ENCODE results near the gene S1PR5.

DNA sequence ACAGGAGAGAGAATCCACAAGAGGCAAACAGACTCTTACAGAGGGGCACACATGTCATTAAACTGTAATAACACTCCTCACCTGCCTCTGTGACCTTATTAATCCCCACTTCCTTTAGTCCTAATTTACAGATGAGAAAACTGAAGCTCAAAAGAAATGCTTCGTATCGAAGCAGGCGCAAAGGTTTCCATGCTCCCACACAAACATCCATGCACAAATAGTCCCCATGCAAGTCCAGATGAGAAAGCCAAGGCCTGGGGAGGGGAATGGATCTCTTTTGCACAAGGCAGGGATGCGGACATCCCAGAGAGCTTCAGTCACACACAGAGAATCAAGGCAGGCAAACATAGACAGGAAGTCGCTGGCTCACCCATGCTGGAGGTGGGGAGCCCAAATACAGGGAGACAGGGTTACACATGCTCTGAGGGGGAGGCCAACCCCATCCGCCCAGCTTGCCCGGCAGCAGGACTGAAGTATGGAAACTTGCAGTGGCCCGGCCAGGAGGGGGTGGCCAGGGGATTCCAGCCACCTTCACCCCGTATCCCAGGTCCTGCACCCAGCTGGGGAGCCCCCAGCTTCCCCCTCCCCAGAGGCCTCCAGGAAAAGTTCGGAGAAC is 468 bp downstream of the S1PR5 start:
- TF ChIP-seq, protein P1, sequence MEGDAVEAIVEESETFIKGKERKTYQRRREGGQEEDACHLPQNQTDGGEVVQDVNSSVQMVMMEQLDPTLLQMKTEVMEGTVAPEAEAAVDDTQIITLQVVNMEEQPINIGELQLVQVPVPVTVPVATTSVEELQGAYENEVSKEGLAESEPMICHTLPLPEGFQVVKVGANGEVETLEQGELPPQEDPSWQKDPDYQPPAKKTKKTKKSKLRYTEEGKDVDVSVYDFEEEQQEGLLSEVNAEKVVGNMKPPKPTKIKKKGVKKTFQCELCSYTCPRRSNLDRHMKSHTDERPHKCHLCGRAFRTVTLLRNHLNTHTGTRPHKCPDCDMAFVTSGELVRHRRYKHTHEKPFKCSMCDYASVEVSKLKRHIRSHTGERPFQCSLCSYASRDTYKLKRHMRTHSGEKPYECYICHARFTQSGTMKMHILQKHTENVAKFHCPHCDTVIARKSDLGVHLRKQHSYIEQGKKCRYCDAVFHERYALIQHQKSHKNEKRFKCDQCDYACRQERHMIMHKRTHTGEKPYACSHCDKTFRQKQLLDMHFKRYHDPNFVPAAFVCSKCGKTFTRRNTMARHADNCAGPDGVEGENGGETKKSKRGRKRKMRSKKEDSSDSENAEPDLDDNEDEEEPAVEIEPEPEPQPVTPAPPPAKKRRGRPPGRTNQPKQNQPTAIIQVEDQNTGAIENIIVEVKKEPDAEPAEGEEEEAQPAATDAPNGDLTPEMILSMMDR (IDR thresholded peaks at IDR 0.05) = no peak
- no peak for TF ChIP-seq POLR2A (IDR thresholded peaks at IDR 0.05)

Measured in esophagus squamous epithelium (tissue), 4 donors.